GM23338 (cell line): ENCODE measurements around the gene ATF5. TPM values are rescaled to one million over a fixed set of nuclear protein-coding genes. Genes with fewer than 3 reads are reported as not detected.

ENCODE experiments used
- ATAC-seq: fragments of 200-7000 bp; cut with Tn5 transposase; 3 replicates; pipeline ENCODE4 v1.9.1; 2020
- DNase-seq: peaks from one replicate; pipeline ENCODE4 v3.0.0-alpha.2; 2015; ENCODE audit warnings: low spot score
- H2AFZ ChIP-seq: fragments of 200-600 bp; sonication (generic); 2 replicates; pipeline ENCODE4 v1.8.0; 2016; ENCODE audit warnings: antibody characterized with exemption, mild to moderate bottlenecking, moderate library complexity
- H3F3A ChIP-seq: fragments of 200-600 bp; sonication (generic); replicated peaks from 2 replicates; pipeline ENCODE4 v1.8.0; 2017; ENCODE audit warnings: antibody characterized with exemption, mixed run types, low read depth
- H3K27ac ChIP-seq: fragments of 200-600 bp; sonication (generic); 2 replicates; pipeline ENCODE4 v1.6.1; 2016; ENCODE audit warnings: low read depth
- H3K27me3 ChIP-seq: fragments of 200-600 bp; sonication (generic); 2 replicates; pipeline ENCODE4 v1.8.0; 2016; ENCODE audit warnings: mild to moderate bottlenecking, mixed run types, moderate library complexity; ENCODE audit not compliant: insufficient read depth
- H3K36me3 ChIP-seq: fragments of 200-600 bp; sonication (generic); 2 replicates; pipeline ENCODE4 v1.8.0; 2016; ENCODE audit warnings: mild to moderate bottlenecking; ENCODE audit not compliant: insufficient read depth
- H3K4me1 ChIP-seq: fragments of 200-600 bp; sonication (generic); 2 replicates; pipeline ENCODE4 v1.8.0; 2016; ENCODE audit warnings: mild to moderate bottlenecking, moderate library complexity; ENCODE audit not compliant: insufficient read depth
- H3K4me2 ChIP-seq: fragments of 200-600 bp; sonication (generic); 2 replicates; pipeline ENCODE4 v1.7.1; 2017; ENCODE audit warnings: mixed run types
- H3K4me3 ChIP-seq: fragments of 200-600 bp; sonication (generic); 2 replicates; pipeline ENCODE4 v1.6.1; 2016; ENCODE audit warnings: mixed run types
- H3K79me2 ChIP-seq: fragments of 200-600 bp; sonication (generic); replicated peaks from 2 replicates; pipeline ENCODE4 v1.8.0; 2017; ENCODE audit warnings: mild to moderate bottlenecking; ENCODE audit not compliant: insufficient read depth
- H3K9me2 ChIP-seq: fragments of 200-600 bp; sonication (generic); 2 replicates; pipeline ENCODE4 v1.8.0; 2017; ENCODE audit not compliant: insufficient read depth
- H4K20me1 ChIP-seq: fragments of 200-600 bp; sonication (generic); replicated peaks from 2 replicates; pipeline ENCODE4 v1.8.0; 2017; ENCODE audit warnings: mild to moderate bottlenecking; ENCODE audit not compliant: insufficient read depth
- H3K27ac Mint-ChIP-seq: 2 replicates; pipeline ENCODE4 v1.8.0; 2020; ENCODE audit warnings: inconsistent platforms, mild to moderate bottlenecking, moderate library complexity, mixed read lengths
- H3K27me3 Mint-ChIP-seq: 3 replicates; pipeline ENCODE4 v1.8.0; 2022; ENCODE audit warnings: low read depth, mild to moderate bottlenecking, moderate library complexity, mixed read lengths, inconsistent platforms; ENCODE audit not compliant: insufficient read depth, poor library complexity
- H3K36me3 Mint-ChIP-seq: 3 replicates; pipeline ENCODE4 v1.8.0; 2021; ENCODE audit warnings: low read depth, mild to moderate bottlenecking, inconsistent platforms, moderate library complexity, mixed read lengths
- H3K4me1 Mint-ChIP-seq: 3 replicates; pipeline ENCODE4 v1.8.0; 2020; ENCODE audit warnings: mild to moderate bottlenecking, inconsistent platforms, mixed read lengths
- H3K4me3 Mint-ChIP-seq: 3 replicates; pipeline ENCODE4 v1.8.0; 2021; ENCODE audit warnings: moderate library complexity, mild to moderate bottlenecking, inconsistent platforms, mixed read lengths
- H3K9me3 Mint-ChIP-seq: 3 replicates; pipeline ENCODE4 v1.8.0; 2020; ENCODE audit warnings: moderate library complexity, mild to moderate bottlenecking, inconsistent platforms, mixed read lengths
- CREB1 ChIP-seq: fragments of 250-450 bp; sonication (Bioruptor Pico); IDR thresholded peaks from 2 replicates; pipeline ENCODE4 v1.5.0; 2020; ENCODE audit warnings: low read depth, mild to moderate bottlenecking, moderate library complexity
- CTCF ChIP-seq, 2 experiments: fragments of 200-600 bp in 1 of 2; sonication (generic) in 1 of 2; conservative IDR thresholded peaks; 2 replicates each; pipeline versions ENCODE4 v1.5.1 to v1.6.1; 2016 to 2017; ENCODE audit warnings: antibody characterized with exemption in 2 of 2, low read depth in 2 of 2, mild to moderate bottlenecking in 2 of 2, moderate library complexity in 1 of 2
- ETS1 ChIP-seq: IDR thresholded peaks from 2 replicates; pipeline ENCODE4 v1.6.1; 2016; ENCODE audit warnings: antibody characterized with exemption
- EZH2 ChIP-seq: fragments of 200-600 bp; sonication (generic); IDR thresholded peaks from one replicate; pipeline ENCODE4 v1.8.0; 2017; ENCODE audit warnings: antibody characterized with exemption, mild to moderate bottlenecking, low read depth; ENCODE audit not compliant: unreplicated experiment
- EZH2phosphoT487 ChIP-seq: fragments of 200-600 bp; sonication (generic); IDR thresholded peaks from one replicate; pipeline ENCODE4 v1.8.1; 2018; ENCODE audit warnings: antibody characterized with exemption; ENCODE audit not compliant: unreplicated experiment
- JUNB ChIP-seq: IDR thresholded peaks from one replicate; pipeline ENCODE4 v1.6.1; 2016; ENCODE audit warnings: antibody characterized with exemption; ENCODE audit not compliant: unreplicated experiment
- NANOG ChIP-seq: IDR thresholded peaks from 2 replicates; pipeline ENCODE4 v1.6.1; 2016; ENCODE audit warnings: antibody characterized with exemption, borderline replicate concordance
- POLR2AphosphoS5 ChIP-seq: IDR thresholded peaks from 2 replicates; pipeline ENCODE4 v1.6.1; 2016; ENCODE audit warnings: antibody characterized with exemption, low read depth
- STAT1 ChIP-seq: IDR thresholded peaks from one replicate; pipeline ENCODE4 v1.6.1; 2016; ENCODE audit warnings: antibody characterized with exemption; ENCODE audit not compliant: unreplicated experiment
- ZNF114 ChIP-seq: fragments of 250-450 bp; sonication (Bioruptor Pico); IDR thresholded peaks from 2 replicates; pipeline ENCODE4 v1.5.0; 2020; ENCODE audit warnings: mild to moderate bottlenecking, moderate library complexity
- ZNF331 ChIP-seq: fragments of 250-450 bp; sonication (Bioruptor Pico); IDR thresholded peaks from 2 replicates; pipeline ENCODE4 v1.5.0; 2020; ENCODE audit warnings: low read depth, mild to moderate bottlenecking, moderate library complexity
- ZNF462 ChIP-seq: fragments of 250-450 bp; sonication (Bioruptor Pico); IDR thresholded peaks from 2 replicates; pipeline ENCODE4 v1.5.0; 2020; ENCODE audit warnings: mild to moderate bottlenecking, moderate library complexity
- polyA plus RNA-seq: library from polyadenylated mRNA; unstranded; fragments of >200 nt; fragmentation: Nextera tagmentation; extraction: Ambion mirVana; gene quantifications from 2 replicates; pipeline ENCODE4 v1.2.1, GENCODE V29; 2016
- total RNA-seq: library from RNA; depleted of rRNA; stranded (reverse); fragments of >200 nt; shearing (Covaris generic); gene quantifications from 2 replicates; pipeline ENCODE4 v1.2.3, GENCODE V29; 2014

ATF5 gene
- total and polyA plus RNA-seq, 2 experiments from 2014 or later, result 7.4 to 9.6 TPM

GRCh38 chr19:49926515-49926914 lies 2.5 kb upstream of the ATF5 start:
- ATAC-seq (no peak), DNase-seq (no peak)
- Mint-ChIP-seq H3K27me3 (peaks cover 36% of the 10 kb centered on the region), H3K4me3 (no peak overlapping the region), H3K27ac (no peak overlapping the region), H3K36me3 (peaks cover 89% of the 10 kb centered on the region), H3K9me3 (peaks cover 10% of the 10 kb centered on the region), H3K4me1 (peaks cover 49% of the 10 kb centered on the region)
- Histone ChIP-seq H3K4me2 (no peak overlapping the region), H3K27me3 (no peaks in the 10 kb centered on the region), H3K36me3 (peaks cover 17% of the 10 kb centered on the region), H3F3A (peaks cover 4% of the 10 kb centered on the region), H3K27ac (0 out of 2 replicates have a peak overlapping the region, but pooled peaks have one; percentile 14), H2AFZ (no peak overlapping the region), H4K20me1 (peaks cover 42% of the 10 kb centered on the region), H3K79me2 (peaks cover 78% of the 10 kb centered on the region), H3K9me2 (no peaks in the 10 kb centered on the region), H3K4me1 (peaks cover 15% of the 10 kb centered on the region), H3K4me3 (no peak overlapping the region)
- TF ChIP-seq NANOG (no peak), CTCF (conservative IDR thresholded peaks at IDR 0.05; ENCODE audit: low read depth in 2 of 2) (no peak), ZNF331 (CRISPR knock-in tag) (no peak), ZNF114 (CRISPR knock-in tag) (no peak), EZH2 (no peak), STAT1 (no peak), CREB1 (CRISPR knock-in tag) (no peak), ZNF462 (no peak), POLR2AphosphoS5 (no peak), ETS1 (no peak), EZH2phosphoT487 (no peak), JUNB (no peak)
